GM18858 (cell line): ENCODE results near the gene KRTAP5-4.

ENCODE experiments used
- ATAC-seq: cut with Tn5 transposase; IDR thresholded peaks from one replicate; pipeline ENCODE4 v1.9.1; 2021; ENCODE audit not compliant: unreplicated experiment

Gene KRTAP5-4

GRCh38 chr11:1574238-1574932, 47.6 kb downstream of the KRTAP5-4 start:
- no peak for ATAC-seq

GRCh38 chr11:1573903-1574237, 48.1 kb downstream of the KRTAP5-4 start:
- ATAC-seq, result no peak

- no peak for ATAC-seq
These were observed 48.6 kb downstream of the KRTAP5-4 start for GRCh38 chr11:1573077-1573902.

GRCh38 chr11:1572197-1573076, 49.5 kb downstream of the KRTAP5-4 start, which contains the start of gene DUSP8:
DUSP8 (minus strand) TSS chr11:1572271; CDS start chr11:1565826, 6,445 bp downstream.
- ATAC-seq, result peak; percentile 42

- no peak for ATAC-seq
These were observed 50.2 kb downstream of the KRTAP5-4 start for GRCh38 chr11:1571760-1572196.
